GM23338 (cell line): ENCODE measurements around the gene ARHGAP28. TPM values are rescaled to one million over a fixed set of nuclear protein-coding genes. Genes with fewer than 3 reads are reported as not detected.

ENCODE experiments used
- ATAC-seq: fragments of 200-7000 bp; cut with Tn5 transposase; 3 replicates; pipeline ENCODE4 v1.9.1; 2020
- DNase-seq: peaks from one replicate; pipeline ENCODE4 v3.0.0-alpha.2; 2015; ENCODE audit warnings: low spot score
- H2AFZ ChIP-seq: fragments of 200-600 bp; sonication (generic); 2 replicates; pipeline ENCODE4 v1.8.0; 2016; ENCODE audit warnings: antibody characterized with exemption, mild to moderate bottlenecking, moderate library complexity
- H3F3A ChIP-seq: fragments of 200-600 bp; sonication (generic); replicated peaks from 2 replicates; pipeline ENCODE4 v1.8.0; 2017; ENCODE audit warnings: antibody characterized with exemption, mixed run types, low read depth
- H3K27ac ChIP-seq: fragments of 200-600 bp; sonication (generic); 2 replicates; pipeline ENCODE4 v1.6.1; 2016; ENCODE audit warnings: low read depth
- H3K27me3 ChIP-seq: fragments of 200-600 bp; sonication (generic); 2 replicates; pipeline ENCODE4 v1.8.0; 2016; ENCODE audit warnings: mild to moderate bottlenecking, mixed run types, moderate library complexity; ENCODE audit not compliant: insufficient read depth
- H3K36me3 ChIP-seq: fragments of 200-600 bp; sonication (generic); 2 replicates; pipeline ENCODE4 v1.8.0; 2016; ENCODE audit warnings: mild to moderate bottlenecking; ENCODE audit not compliant: insufficient read depth
- H3K4me1 ChIP-seq: fragments of 200-600 bp; sonication (generic); 2 replicates; pipeline ENCODE4 v1.8.0; 2016; ENCODE audit warnings: mild to moderate bottlenecking, moderate library complexity; ENCODE audit not compliant: insufficient read depth
- H3K4me2 ChIP-seq: fragments of 200-600 bp; sonication (generic); 2 replicates; pipeline ENCODE4 v1.7.1; 2017; ENCODE audit warnings: mixed run types
- H3K4me3 ChIP-seq: fragments of 200-600 bp; sonication (generic); 2 replicates; pipeline ENCODE4 v1.6.1; 2016; ENCODE audit warnings: mixed run types
- H3K79me2 ChIP-seq: fragments of 200-600 bp; sonication (generic); replicated peaks from 2 replicates; pipeline ENCODE4 v1.8.0; 2017; ENCODE audit warnings: mild to moderate bottlenecking; ENCODE audit not compliant: insufficient read depth
- H3K9me2 ChIP-seq: fragments of 200-600 bp; sonication (generic); 2 replicates; pipeline ENCODE4 v1.8.0; 2017; ENCODE audit not compliant: insufficient read depth
- H4K20me1 ChIP-seq: fragments of 200-600 bp; sonication (generic); replicated peaks from 2 replicates; pipeline ENCODE4 v1.8.0; 2017; ENCODE audit warnings: mild to moderate bottlenecking; ENCODE audit not compliant: insufficient read depth
- H3K27ac Mint-ChIP-seq: 2 replicates; pipeline ENCODE4 v1.8.0; 2020; ENCODE audit warnings: inconsistent platforms, mild to moderate bottlenecking, moderate library complexity, mixed read lengths
- H3K27me3 Mint-ChIP-seq: 3 replicates; pipeline ENCODE4 v1.8.0; 2022; ENCODE audit warnings: low read depth, mild to moderate bottlenecking, moderate library complexity, mixed read lengths, inconsistent platforms; ENCODE audit not compliant: insufficient read depth, poor library complexity
- H3K36me3 Mint-ChIP-seq: 3 replicates; pipeline ENCODE4 v1.8.0; 2021; ENCODE audit warnings: low read depth, mild to moderate bottlenecking, inconsistent platforms, moderate library complexity, mixed read lengths
- H3K4me1 Mint-ChIP-seq: 3 replicates; pipeline ENCODE4 v1.8.0; 2020; ENCODE audit warnings: mild to moderate bottlenecking, inconsistent platforms, mixed read lengths
- H3K4me3 Mint-ChIP-seq: 3 replicates; pipeline ENCODE4 v1.8.0; 2021; ENCODE audit warnings: moderate library complexity, mild to moderate bottlenecking, inconsistent platforms, mixed read lengths
- H3K9me3 Mint-ChIP-seq: 3 replicates; pipeline ENCODE4 v1.8.0; 2020; ENCODE audit warnings: moderate library complexity, mild to moderate bottlenecking, inconsistent platforms, mixed read lengths
- EZH2 ChIP-seq: fragments of 200-600 bp; sonication (generic); IDR thresholded peaks from one replicate; pipeline ENCODE4 v1.8.0; 2017; ENCODE audit warnings: antibody characterized with exemption, mild to moderate bottlenecking, low read depth; ENCODE audit not compliant: unreplicated experiment
- JUNB ChIP-seq: IDR thresholded peaks from one replicate; pipeline ENCODE4 v1.6.1; 2016; ENCODE audit warnings: antibody characterized with exemption; ENCODE audit not compliant: unreplicated experiment
- NANOG ChIP-seq: IDR thresholded peaks from 2 replicates; pipeline ENCODE4 v1.6.1; 2016; ENCODE audit warnings: antibody characterized with exemption, borderline replicate concordance
- POLR2AphosphoS5 ChIP-seq: IDR thresholded peaks from 2 replicates; pipeline ENCODE4 v1.6.1; 2016; ENCODE audit warnings: antibody characterized with exemption, low read depth
- STAT1 ChIP-seq: IDR thresholded peaks from one replicate; pipeline ENCODE4 v1.6.1; 2016; ENCODE audit warnings: antibody characterized with exemption; ENCODE audit not compliant: unreplicated experiment
- ZNF114 ChIP-seq: fragments of 250-450 bp; sonication (Bioruptor Pico); IDR thresholded peaks from 2 replicates; pipeline ENCODE4 v1.5.0; 2020; ENCODE audit warnings: mild to moderate bottlenecking, moderate library complexity
- polyA plus RNA-seq: library from polyadenylated mRNA; unstranded; fragments of >200 nt; fragmentation: Nextera tagmentation; extraction: Ambion mirVana; gene quantifications from 2 replicates; pipeline ENCODE4 v1.2.1, GENCODE V29; 2016
- total RNA-seq: library from RNA; depleted of rRNA; stranded (reverse); fragments of >200 nt; shearing (Covaris generic); gene quantifications from 2 replicates; pipeline ENCODE4 v1.2.3, GENCODE V29; 2014
- TF ChIP-seq, protein P1 (sequence below): fragments of 250-450 bp; sonication (Bioruptor Pico); IDR thresholded peaks from 2 replicates; pipeline ENCODE4 v1.5.0; 2020; ENCODE audit warnings: mild to moderate bottlenecking, moderate library complexity
- TF ChIP-seq, protein P2 (sequence below): IDR thresholded peaks from one replicate; pipeline ENCODE4 v1.6.1; 2018; ENCODE audit warnings: antibody characterized with exemption; ENCODE audit not compliant: unreplicated experiment
- TF ChIP-seq, protein P3 (sequence below), 2 experiments: fragments of 200-600 bp in 1 of 2; sonication (generic) in 1 of 2; conservative IDR thresholded peaks; 2 replicates each; pipeline versions ENCODE4 v1.5.1 to v1.6.1; 2016 to 2017; ENCODE audit warnings: antibody characterized with exemption in 2 of 2, low read depth in 2 of 2, mild to moderate bottlenecking in 2 of 2, moderate library complexity in 1 of 2

ARHGAP28 gene
- total and polyA plus RNA-seq, 2 experiments from 2014 or later = 2.8 to 9.6 TPM

DNA sequence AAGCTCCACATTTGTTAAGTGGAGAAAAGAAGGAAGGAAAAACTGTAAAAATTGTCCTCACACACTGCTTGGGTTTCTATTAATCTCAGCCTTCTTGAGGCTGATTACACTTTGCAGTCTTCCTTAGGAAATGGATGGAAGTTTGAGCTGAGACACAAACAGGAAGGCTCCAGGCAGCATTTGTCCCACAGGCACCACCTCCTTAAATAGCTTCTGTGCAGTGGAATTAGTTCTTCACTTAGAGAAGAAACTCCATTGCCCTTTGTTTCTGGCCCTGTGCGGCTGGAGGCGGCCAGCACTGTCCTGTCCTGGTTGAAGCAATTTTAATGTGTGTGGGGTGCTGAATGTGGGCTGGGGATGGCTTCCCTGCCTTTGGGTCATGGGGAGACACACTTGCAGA, 44.3 kb downstream of the ARHGAP28 start:
- Mint-ChIP-seq H3K9me3 (no peaks in the 10 kb centered on the region), H3K4me3 (no peak overlapping the region), H3K36me3 (no peaks in the 10 kb centered on the region), H3K27ac (peak overlapping the region; percentile 80; the same call in 1 of the 2 replicates), H3K4me1 (peaks cover 24% of the 10 kb centered on the region), H3K27me3 (no peaks in the 10 kb centered on the region)
- Histone ChIP-seq H3K27ac (no peak overlapping the region), H3K27me3 (no peaks in the 10 kb centered on the region), H3F3A (no peaks in the 10 kb centered on the region), H3K4me1 (peaks cover 14% of the 10 kb centered on the region; the same call in 1 of the 2 replicates), H3K9me2 (no peaks in the 10 kb centered on the region), H2AFZ (no peak overlapping the region), H3K79me2 (no peaks in the 10 kb centered on the region), H4K20me1 (no peaks in the 10 kb centered on the region), H3K4me3 (no peak overlapping the region), H3K36me3 (no peaks in the 10 kb centered on the region), H3K4me2 (no peak overlapping the region)
- DNase-seq (no peak), ATAC-seq (no peak)
- TF ChIP-seq, protein P1, sequence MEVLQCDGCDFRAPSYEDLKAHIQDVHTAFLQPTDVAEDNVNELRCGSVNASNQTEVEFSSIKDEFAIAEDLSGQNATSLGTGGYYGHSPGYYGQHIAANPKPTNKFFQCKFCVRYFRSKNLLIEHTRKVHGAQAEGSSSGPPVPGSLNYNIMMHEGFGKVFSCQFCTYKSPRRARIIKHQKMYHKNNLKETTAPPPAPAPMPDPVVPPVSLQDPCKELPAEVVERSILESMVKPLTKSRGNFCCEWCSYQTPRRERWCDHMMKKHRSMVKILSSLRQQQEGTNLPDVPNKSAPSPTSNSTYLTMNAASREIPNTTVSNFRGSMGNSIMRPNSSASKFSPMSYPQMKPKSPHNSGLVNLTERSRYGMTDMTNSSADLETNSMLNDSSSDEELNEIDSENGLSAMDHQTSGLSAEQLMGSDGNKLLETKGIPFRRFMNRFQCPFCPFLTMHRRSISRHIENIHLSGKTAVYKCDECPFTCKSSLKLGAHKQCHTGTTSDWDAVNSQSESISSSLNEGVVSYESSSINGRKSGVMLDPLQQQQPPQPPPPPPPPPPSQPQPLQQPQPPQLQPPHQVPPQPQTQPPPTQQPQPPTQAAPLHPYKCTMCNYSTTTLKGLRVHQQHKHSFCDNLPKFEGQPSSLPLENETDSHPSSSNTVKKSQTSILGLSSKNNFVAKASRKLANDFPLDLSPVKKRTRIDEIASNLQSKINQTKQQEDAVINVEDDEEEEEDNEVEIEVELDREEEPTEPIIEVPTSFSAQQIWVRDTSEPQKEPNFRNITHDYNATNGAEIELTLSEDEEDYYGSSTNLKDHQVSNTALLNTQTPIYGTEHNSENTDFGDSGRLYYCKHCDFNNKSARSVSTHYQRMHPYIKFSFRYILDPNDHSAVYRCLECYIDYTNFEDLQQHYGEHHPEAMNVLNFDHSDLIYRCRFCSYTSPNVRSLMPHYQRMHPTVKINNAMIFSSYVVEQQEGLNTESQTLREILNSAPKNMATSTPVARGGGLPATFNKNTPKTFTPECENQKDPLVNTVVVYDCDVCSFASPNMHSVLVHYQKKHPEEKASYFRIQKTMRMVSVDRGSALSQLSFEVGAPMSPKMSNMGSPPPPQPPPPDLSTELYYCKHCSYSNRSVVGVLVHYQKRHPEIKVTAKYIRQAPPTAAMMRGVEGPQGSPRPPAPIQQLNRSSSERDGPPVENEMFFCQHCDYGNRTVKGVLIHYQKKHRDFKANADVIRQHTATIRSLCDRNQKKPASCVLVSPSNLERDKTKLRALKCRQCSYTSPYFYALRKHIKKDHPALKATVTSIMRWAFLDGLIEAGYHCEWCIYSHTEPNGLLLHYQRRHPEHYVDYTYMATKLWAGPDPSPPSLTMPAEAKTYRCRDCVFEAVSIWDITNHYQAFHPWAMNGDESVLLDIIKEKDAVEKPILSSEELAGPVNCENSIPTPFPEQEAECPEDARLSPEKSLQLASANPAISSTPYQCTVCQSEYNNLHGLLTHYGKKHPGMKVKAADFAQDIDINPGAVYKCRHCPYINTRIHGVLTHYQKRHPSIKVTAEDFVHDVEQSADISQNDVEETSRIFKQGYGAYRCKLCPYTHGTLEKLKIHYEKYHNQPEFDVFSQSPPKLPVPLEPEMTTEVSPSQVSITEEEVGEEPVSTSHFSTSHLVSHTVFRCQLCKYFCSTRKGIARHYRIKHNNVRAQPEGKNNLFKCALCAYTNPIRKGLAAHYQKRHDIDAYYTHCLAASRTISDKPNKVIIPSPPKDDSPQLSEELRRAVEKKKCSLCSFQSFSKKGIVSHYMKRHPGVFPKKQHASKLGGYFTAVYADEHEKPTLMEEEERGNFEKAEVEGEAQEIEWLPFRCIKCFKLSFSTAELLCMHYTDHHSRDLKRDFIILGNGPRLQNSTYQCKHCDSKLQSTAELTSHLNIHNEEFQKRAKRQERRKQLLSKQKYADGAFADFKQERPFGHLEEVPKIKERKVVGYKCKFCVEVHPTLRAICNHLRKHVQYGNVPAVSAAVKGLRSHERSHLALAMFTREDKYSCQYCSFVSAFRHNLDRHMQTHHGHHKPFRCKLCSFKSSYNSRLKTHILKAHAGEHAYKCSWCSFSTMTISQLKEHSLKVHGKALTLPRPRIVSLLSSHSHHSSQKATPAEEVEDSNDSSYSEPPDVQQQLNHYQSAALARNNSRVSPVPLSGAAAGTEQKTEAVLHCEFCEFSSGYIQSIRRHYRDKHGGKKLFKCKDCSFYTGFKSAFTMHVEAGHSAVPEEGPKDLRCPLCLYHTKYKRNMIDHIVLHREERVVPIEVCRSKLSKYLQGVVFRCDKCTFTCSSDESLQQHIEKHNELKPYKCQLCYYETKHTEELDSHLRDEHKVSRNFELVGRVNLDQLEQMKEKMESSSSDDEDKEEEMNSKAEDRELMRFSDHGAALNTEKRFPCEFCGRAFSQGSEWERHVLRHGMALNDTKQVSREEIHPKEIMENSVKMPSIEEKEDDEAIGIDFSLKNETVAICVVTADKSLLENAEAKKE = no peak
- TF ChIP-seq ZNF114 (CRISPR knock-in tag) = no peak
- no peak for TF ChIP-seq JUNB
- no peak for TF ChIP-seq POLR2AphosphoS5
- TF ChIP-seq NANOG = no peak
- no peak for TF ChIP-seq EZH2
- TF ChIP-seq, protein P2, sequence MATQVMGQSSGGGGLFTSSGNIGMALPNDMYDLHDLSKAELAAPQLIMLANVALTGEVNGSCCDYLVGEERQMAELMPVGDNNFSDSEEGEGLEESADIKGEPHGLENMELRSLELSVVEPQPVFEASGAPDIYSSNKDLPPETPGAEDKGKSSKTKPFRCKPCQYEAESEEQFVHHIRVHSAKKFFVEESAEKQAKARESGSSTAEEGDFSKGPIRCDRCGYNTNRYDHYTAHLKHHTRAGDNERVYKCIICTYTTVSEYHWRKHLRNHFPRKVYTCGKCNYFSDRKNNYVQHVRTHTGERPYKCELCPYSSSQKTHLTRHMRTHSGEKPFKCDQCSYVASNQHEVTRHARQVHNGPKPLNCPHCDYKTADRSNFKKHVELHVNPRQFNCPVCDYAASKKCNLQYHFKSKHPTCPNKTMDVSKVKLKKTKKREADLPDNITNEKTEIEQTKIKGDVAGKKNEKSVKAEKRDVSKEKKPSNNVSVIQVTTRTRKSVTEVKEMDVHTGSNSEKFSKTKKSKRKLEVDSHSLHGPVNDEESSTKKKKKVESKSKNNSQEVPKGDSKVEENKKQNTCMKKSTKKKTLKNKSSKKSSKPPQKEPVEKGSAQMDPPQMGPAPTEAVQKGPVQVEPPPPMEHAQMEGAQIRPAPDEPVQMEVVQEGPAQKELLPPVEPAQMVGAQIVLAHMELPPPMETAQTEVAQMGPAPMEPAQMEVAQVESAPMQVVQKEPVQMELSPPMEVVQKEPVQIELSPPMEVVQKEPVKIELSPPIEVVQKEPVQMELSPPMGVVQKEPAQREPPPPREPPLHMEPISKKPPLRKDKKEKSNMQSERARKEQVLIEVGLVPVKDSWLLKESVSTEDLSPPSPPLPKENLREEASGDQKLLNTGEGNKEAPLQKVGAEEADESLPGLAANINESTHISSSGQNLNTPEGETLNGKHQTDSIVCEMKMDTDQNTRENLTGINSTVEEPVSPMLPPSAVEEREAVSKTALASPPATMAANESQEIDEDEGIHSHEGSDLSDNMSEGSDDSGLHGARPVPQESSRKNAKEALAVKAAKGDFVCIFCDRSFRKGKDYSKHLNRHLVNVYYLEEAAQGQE = no peak
- TF ChIP-seq STAT1 = no peak
- TF ChIP-seq, protein P3, sequence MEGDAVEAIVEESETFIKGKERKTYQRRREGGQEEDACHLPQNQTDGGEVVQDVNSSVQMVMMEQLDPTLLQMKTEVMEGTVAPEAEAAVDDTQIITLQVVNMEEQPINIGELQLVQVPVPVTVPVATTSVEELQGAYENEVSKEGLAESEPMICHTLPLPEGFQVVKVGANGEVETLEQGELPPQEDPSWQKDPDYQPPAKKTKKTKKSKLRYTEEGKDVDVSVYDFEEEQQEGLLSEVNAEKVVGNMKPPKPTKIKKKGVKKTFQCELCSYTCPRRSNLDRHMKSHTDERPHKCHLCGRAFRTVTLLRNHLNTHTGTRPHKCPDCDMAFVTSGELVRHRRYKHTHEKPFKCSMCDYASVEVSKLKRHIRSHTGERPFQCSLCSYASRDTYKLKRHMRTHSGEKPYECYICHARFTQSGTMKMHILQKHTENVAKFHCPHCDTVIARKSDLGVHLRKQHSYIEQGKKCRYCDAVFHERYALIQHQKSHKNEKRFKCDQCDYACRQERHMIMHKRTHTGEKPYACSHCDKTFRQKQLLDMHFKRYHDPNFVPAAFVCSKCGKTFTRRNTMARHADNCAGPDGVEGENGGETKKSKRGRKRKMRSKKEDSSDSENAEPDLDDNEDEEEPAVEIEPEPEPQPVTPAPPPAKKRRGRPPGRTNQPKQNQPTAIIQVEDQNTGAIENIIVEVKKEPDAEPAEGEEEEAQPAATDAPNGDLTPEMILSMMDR (conservative IDR thresholded peaks at IDR 0.05; ENCODE audit: low read depth in 2 of 2) = no peak
